NCI-H82 (cell line): Measurements from ENCODE around the gene TMEM270.
A peak's percentile ranks its signal among the peaks of the same experiment; 100 is the strongest.
"Not testable (repeated sequence)": the region's sequence is repeated elsewhere in the genome, so short reads cannot be mapped to it uniquely, and the experiment has no call there.

Experiments used
- DNase-seq: peaks from one replicate; lab custom pipeline; 2025; lab: John Stamatoyannopoulos, UW

The TMEM270 gene, protein sequence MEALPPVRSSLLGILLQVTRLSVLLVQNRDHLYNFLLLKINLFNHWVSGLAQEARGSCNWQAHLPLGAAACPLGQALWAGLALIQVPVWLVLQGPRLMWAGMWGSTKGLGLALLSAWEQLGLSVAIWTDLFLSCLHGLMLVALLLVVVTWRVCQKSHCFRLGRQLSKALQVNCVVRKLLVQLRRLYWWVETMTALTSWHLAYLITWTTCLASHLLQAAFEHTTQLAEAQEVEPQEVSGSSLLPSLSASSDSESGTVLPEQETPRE

DNA sequence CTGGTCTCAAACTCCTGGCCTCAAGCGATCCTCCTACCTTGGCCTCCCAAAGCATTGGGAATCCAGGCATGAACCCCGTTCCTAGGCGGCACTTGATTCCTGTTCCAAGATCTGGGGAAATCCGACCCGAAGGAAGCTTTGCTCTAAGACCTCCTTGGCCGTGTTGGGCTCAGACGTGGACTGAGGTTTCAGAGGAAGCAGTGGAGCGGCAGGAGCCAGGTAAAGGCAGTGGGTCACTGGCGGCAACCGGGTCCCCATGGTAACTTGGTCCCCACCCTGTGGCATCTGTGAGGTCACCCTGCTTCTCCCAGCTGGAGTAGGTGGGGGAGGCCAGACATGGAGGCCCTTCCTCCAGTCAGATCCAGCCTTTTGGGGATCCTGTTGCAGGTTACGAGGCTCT, at the start of gene TMEM270:
TSS of gene TMEM270 (plus strand) at position 301 of the 400 bp plus-strand sequence. CDS start at position 337, 36 bp downstream.
- DNase-seq = no peak

DNA sequence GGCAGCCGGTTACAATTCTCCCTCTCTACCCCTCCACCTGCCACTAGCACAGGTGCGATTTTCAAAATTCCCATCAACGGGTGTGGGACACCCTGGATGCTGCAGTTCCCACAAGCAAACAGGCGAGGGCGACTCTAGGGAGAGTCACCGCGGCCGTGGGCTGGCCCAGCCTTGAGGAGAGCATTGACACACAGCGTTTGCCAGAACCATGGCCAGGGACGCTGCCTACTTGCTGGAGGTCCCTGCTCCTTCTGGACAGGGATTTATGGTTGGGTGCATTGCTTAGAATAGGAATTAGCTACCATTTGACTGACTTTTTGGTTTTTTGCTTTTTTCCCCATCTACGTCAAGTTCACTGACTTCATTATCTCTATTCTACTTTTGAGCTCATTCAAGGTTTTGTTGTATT, 49.2 kb upstream of the TMEM270 start:
- DNase-seq = peak; percentile 80

DNA sequence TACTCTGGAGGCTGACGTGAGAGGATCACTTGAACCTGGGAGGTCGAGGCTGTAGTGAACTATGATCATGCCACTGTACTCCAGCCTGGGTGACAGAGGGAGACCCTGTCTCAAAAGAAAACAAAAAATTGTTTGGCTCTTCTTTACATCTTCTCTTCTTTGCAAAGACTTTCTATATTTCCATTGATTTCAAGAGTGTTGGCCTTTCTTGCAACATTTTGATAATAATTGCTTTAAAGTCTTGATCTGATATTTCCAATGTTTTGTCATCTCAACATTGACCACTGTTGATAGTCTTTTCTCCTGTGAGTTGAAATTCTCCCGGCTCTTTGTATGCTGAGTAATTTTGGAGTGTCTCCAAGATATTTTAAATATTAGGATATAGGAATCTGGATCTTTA, 48.0 kb upstream of the TMEM270 start:
- DNase-seq = no peak

DNA sequence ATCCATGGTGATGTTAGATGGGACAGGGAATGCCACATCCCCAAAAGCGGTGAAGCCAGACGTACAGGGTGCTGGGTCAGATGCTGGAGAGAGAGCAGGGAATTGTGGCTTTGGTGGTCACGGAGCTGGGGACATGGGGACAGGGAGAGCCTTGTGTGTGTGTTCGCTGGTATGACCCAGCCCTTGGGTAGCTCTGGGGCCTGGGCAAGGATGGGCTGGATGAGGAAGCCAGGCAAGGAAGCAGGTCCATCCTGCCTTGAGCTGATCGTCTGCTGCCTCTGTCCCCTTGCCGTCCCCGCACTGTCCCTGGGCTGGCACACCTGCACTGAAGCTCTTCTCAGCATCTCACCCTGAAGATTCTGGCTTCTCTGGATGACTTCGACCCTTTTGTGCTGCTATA, 45.5 kb upstream of the TMEM270 start:
- DNase-seq = no peak

DNA sequence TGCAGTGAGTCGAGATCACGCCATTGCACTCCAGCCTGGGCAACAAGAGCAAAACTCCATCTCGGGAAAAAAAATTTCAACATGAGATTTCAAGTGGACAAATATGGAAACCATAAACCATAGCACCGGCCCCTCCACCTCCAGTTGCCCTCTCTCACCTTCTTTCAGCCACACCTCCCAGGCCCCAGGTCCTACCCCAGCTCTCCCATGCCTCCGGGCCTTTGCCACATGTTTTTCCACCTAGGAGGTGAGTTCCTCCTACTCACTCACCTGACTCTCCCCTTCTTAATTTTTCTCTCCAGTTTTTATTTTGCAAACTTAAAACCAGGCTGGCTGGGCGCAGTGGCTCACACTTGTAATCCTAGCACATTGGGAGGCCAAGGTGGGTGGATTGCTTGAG, 43.8 kb upstream of the TMEM270 start:
- no peak for DNase-seq

DNA sequence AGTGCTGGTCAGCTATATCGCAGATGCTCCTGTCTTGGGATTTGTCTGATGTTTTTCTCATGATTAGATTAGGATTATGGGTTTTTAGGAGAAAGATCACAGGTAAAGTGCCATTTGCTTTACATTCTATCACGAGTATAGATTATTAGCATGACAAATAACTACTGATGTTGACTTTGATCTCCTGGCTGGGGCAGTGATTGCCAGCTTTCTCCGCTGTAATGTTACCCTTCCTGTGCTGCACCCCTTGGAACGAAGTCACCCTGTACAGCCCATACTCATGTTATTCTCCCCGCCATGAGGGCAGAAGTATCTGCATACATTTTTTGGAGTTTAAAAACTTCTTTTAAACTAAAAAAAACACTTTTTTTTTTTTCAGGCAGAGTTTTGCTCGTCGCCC, 40.9 kb upstream of the TMEM270 start:
- no peak for DNase-seq

DNA sequence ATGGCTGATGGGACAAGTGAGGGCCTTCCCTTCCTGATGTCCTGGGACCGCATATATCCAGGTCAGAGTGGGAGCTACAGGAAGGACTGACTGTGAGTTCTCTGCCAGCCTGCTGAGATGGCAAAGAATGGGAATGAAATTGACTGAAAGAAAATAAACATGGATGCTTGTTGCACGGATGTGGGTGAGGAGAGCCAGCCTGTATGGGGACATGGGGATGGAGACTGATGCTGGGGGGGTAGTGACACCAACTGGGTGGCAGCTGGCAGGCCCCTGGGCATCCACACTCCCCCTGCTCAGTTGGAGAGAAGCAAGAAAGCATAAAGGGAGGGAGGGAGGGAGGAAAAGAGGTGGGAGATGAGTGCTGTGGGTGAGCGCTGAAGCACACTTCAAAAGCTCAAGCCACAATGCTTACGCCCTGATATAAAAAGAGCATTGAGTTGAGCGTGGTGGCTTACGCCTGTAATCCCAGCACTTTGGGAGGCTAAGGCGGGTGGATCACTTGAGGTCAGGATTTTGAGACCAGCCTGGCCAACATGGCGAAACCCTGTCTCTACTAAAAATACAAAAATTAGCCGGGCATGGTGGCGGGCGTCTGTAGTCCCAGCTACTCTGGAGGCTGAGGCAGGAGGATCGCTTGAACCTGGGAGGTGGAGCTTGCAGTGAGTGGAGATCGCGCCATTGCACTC, 39.2 kb upstream of the TMEM270 start:
- DNase-seq = not testable (repeated sequence)

DNA sequence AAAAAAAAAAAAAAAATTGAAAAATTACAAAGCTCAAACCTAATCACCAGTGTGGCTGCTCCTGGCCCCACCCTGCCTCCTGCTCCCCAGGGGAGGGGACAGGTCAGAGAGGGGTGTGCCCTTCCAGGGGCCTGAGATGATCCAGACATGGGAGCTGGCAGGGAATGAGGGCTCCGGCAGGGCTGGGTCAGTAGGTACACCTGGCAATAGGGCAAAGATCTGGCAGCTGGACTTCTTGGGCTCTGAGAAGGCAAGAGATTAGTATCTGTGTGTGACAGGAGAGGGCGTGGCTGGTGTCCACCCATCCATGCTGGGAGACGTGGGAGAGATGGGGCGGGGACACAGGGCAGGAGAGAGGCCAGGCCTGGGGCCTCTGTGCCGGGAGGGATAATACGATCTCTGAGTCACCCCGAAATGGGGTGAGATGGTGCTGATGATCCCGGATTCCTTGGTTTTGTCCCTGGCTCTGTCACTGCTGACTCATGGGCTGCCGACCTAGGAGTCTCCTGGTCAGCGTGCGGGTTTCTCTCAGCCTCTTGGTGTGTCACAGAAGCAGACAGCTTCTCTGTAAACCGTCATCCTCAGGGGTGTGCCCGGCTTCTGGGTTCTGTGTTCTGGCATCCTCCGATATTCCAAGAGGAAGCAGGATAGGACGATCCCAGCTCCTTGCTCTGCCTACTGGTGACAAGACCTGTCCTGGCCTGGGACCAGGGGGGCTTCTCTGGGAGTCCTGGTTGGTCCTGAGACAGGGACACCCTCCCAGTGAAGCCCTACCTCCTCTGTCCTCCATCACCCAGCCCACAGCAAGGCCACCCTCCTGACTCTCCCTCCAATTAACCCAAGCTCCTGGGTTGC, 38.4 kb upstream of the TMEM270 start:
- DNase-seq = peak; percentile 71

DNA sequence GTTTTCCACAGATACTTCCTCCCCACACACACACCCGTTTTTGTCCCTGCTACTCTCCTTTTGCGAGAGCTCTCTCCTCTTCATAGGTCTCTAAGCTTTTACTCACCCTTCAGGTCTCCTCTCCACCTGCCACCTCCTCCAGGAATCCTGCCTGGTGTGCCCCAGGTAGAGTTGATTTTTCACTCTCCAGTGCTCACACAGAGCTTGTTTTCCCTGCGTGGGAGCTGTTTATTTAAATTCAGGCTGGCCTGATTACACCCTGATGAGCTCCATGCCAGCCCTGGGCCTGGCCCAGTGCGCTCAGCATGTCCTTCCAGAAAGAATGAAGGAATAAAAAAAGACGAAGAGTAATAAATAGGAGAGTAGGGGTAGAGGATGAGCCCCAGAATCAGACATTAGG, 37.7 kb upstream of the TMEM270 start:
- no peak for DNase-seq

DNA sequence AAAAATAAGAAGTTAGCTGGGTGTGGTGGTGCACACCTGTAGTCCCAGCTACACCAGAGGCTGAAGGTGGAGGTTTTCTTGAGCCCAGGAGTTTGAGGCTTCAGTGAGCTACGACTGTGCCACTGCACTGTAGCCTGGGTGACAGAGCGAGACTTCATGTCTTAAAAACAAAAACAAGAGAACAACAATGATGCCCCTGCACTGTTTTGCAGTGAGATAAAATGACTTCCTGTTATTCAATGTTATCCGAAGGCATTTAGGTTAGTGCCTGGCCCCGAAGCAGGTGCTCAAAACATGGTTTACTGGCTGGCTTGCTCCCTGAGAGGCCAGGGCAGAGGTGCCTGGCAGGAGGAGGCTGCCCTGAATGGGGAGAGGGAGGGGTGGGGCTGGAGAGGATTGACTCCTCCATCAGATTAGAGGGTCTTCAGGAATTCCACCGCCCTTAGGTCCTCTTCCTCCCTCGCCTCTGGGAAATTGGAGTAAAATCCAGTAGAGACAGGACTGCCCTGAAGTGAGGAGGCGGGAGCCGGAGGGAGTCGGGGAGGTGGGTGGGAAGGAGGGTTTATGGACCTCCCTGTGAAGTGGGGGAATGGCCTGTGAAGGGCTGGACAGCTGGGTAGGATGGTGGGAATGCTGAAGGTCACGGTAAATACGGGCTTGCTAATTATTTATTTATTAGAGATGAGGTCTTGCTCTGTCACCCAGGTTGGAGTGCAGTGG, 36.9 kb upstream of the TMEM270 start:
- DNase-seq = no peak

DNA sequence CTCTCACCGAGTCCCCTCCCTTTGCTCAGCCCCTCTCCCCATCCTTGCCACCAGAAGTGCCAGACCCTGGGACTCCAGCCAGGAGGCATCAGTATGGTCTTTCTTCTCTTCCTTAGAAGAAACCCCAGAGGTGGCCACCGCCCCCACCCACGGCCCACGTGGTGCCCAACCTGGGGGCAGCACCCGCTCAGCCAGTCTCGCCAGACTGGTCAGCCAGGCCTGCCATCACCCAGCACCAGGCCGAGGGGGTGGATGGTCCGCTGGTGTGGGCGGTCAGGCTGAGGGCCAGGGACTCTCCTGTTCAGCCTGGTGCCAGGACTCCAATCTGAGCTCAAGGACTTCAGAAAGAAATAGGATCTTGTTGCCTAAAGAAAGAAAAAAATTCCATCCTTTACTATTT, 36.0 kb upstream of the TMEM270 start:
- DNase-seq = no peak

DNA sequence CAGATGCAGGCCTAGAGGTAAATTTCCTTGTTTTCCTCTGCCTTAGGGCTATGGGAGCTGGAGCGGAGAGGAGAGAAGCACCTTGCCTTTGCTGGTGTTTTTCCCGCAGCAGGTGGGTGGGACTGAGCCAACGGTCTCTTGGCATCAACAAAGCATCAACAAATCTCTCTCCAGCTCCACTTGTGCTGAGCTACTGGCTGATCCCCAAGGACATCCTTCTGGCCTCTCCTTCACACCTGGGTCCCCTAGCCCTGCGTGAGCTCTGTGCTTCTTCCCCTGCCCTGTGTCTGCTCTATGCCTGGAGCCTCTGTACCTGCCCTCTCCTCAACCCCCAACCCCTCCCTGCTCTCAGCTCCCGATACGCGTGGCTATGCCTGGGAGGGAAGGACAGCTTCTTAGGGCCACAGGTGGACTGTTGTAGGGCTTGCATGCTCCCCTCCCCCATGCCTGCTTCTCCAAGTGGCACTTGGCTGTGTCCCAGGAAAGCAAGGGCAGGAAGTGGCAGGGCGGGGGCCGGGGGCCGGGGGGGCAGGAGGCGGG, 33.3 kb upstream of the TMEM270 start:
- peak; percentile 73 for DNase-seq

DNA sequence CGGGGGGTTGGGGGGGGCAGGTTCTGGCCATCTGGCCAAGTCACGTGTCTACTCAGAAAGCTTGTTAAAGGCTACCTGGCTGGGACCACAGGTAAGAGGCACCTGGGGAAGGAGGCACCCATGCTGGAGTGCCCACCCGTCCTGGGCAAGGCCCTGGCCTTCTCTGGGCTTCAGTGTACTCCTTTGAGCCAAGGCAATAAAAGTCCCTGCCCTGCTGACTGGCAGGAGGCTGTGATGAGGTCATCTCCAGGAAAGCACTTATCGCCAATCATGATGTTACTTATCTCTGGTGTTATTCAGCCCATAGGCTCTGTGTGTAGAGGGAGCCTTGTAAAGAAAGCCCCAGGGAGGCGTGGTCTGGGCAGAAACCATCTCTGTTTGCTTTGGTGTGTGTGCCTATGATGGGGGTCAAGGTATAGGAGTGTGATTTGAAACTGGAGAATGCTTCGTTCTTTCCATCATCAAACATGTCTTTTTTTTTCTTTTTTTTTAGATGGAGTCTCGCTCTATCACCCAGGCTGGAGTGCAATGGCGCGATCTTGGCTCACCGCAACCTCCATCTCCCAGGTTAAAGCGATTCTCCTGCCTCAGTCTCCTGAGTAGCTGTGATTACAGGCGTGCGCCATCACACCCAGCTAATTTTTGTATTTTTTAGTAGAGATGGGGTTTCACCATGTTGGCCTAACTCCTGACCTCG, 32.7 kb upstream of the TMEM270 start:
- DNase-seq = peak; percentile 65

DNA sequence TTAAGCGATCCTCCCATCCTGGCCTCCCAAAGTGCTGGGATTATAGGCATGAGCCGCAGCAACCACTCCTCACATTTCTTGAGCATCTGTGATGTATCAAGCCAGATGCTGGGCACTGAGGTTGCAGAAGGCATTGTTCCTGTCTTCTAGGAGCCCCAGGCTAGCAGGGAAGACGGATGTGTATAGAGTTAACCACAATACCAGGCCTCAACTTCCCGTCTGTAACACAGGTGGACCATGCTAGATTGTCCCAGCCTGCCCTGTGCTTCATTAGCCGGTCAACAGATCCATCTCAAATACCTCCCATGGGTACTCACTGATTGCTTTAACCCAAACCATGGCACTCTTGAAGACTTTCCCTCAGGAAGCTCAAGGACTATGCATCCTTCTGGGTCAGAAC, 32.0 kb upstream of the TMEM270 start:
- no peak for DNase-seq

DNA sequence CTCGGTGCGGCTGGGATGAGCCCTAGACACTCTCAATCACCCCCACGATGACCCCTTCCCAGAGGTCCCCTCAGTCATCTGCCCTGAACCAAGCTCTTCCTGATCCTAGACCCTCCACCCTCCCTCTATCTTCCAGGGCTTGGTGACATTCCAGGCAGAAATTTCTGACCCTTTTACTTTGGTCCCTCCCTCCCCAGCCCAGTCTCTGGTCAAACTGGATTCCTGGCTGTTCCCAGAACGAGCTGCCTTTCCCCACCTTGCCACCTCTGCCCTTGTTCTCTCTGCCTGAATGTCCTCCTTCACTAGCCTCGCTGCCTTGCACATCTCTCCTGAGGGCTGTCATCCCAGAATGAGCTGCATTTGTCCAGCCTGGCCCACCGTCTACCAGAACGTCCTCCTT, 31.5 kb upstream of the TMEM270 start:
- DNase-seq = no peak

DNA sequence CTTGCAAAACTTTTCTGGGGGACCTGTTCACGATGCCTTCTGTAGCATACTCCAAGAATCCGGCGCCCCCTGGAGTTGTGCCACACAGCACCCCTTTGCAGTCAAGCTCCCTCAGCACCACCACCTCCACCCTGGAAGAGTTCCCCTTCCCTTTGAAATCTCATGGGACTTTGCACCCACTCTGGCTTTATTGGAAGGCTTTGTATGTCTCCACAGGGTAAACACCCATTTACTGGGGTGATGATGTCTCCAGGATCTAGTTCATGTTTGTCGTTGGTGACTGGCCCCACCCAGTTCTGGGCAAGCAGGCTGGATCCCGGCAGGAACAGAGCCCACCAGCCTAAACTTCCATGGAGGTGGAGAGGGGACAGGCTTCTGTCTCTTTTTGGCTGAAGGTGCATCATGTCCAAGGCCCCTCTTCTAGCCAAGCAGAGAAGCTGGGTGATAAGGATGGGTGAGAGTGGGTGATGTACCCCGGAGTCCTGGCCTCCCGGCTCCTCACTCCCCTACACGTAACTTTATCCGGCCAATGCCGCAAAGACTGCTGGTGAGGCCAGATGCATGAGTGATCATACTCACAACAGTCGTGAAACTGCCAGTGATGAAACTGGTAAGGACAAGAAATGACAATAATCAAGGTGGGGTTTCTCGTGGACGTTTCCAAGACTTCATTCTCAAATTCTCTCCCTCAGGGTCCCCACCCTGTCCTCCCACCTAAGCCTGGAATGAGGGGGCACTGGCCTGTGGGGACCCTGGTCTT, 30.9 kb upstream of the TMEM270 start:
- no peak for DNase-seq

DNA sequence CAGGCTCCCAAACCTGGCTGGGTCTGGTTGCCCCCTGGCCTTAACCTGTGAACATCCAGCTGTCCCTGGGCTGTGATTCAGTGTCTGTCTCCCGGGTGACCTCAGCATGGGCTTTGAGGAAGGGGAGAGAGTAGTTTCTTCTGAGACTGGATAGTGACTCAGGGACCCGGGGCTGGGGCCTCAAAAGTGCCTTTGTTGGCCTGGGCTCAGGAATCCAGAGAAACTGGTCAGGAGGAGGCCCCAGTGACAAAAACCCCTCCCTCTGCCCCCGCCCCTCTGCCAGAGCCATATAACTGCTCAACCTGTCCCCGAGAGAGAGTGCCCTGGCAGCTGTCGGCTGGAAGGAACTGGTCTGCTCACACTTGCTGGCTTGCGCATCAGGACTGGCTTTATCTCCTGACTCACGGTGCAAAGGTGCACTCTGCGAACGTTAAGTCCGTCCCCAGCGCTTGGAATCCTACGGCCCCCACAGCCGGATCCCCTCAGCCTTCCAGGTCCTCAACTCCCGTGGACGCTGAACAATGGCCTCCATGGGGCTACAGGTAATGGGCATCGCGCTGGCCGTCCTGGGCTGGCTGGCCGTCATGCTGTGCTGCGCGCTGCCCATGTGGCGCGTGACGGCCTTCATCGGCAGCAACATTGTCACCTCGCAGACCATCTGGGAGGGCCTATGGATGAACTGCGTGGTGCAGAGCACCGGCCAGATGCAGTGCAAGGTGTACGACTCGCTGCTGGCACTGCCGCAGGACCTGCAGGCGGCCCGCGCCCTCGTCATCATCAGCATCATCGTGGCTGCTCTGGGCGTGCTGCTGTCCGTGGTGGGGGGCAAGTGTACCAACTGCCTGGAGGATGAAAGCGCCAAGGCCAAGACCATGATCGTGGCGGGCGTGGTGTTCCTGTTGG, 30.0 kb upstream of the TMEM270 start, which contains the start of gene CLDN4:
TSS of gene CLDN4 (plus strand) at position 316 of the 903 bp plus-strand sequence. CDS start at position 522, 206 bp downstream.
- DNase-seq = no peak

DNA sequence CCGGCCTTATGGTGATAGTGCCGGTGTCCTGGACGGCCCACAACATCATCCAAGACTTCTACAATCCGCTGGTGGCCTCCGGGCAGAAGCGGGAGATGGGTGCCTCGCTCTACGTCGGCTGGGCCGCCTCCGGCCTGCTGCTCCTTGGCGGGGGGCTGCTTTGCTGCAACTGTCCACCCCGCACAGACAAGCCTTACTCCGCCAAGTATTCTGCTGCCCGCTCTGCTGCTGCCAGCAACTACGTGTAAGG, 29.4 kb upstream of the TMEM270 start:
- DNase-seq = no peak

DNA sequence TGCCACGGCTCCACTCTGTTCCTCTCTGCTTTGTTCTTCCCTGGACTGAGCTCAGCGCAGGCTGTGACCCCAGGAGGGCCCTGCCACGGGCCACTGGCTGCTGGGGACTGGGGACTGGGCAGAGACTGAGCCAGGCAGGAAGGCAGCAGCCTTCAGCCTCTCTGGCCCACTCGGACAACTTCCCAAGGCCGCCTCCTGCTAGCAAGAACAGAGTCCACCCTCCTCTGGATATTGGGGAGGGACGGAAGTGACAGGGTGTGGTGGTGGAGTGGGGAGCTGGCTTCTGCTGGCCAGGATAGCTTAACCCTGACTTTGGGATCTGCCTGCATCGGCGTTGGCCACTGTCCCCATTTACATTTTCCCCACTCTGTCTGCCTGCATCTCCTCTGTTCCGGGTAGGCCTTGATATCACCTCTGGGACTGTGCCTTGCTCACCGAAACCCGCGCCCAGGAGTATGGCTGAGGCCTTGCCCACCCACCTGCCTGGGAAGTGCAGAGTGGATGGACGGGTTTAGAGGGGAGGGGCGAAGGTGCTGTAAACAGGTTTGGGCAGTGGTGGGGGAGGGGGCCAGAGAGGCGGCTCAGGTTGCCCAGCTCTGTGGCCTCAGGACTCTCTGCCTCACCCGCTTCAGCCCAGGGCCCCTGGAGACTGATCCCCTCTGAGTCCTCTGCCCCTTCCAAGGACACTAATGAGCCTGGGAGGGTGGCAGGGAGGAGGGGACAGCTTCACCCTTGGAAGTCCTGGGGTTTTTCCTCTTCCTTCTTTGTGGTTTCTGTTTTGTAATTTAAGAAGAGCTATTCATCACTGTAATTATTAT, 28.9 kb upstream of the TMEM270 start:
- DNase-seq = no peak
